T47D (cell line): ENCODE results near the gene TPST2.

Experiments
- DNase-seq, 2 experiments: peaks; one replicate each; pipeline versions ENCODE4 v3.0.0 to v3.0.0-alpha.2; 2011 to 2012; ENCODE audit warnings: low read depth in 1 of 2, low spot score in 1 of 2
- JUND ChIP-seq: IDR thresholded peaks from 2 replicates; pipeline ENCODE4 v1.6.1; 2012; ENCODE audit warnings: low read depth
- in situ Hi-C: cut with HindIII; loops from 2 replicates; pipeline ENCODE4 v1.10.0; 2016; ENCODE audit warnings: low sequenced_read_pairs, low pct_unique_long_range_greater_than_20kb

The TPST2 gene

DNA sequence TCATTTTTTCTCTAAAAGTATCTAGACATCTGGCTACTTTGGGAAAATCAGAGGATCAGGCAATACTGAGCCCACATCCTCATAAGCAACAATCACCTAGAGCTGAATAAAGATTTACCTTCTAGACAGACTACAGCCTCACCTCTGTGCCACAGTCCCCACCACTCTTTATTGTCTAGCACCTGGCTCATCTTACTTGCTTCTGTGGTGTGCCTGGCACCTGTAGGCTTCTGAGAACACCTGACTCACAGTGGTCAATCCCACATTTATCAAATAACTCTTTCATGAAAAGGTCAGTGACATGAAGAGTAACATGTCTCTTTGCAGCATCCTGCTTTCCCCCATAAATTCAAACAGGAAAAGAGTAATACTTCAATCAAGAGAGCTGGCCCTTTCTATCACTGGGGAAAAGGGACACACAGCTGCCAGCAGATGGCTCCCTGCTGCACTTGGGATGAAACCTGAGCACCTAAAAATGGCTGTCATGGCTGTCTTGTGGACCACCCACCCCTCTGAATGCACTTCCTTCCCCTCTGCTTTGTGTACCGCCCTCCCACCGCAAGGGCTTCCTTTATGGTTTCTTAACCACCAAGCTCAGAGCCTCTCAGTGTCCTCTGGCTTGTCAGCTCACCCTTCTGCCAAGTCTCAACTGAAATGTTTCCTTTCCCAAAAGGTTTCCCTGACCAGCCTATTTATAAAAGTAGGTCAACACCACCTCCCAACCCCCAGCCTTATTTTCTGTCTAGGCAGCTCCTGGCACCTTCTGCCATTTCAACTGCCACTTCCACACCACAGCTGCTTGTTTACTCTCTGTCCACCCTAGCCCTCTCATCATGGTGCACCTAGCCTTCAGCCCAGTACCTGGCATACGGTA, 87.0 kb downstream of the TPST2 start:
- peak in 1 of 2 experiments; percentile 53 for DNase-seq
- TF ChIP-seq JUND = no peak
- in situ Hi-C loops = no loop called here

DNA sequence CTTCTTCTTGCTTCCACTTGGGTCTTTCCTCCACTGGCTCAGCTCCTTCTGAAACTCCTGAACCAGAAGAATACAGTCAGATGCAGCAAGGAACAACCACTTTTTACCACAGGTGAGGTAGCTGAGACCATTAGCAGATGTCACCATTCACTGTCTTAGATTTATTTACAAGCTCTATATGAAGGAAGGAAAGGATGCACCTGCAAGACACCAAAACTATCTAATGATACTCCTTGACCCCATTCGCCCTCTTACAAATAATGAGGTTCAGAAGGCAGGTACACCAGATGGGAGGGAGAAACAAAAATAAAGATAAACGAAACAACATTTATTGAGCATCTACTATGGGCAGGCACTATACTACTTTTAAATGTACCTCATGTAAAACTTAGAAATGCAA, 87.9 kb downstream of the TPST2 start:
- no peak for TF ChIP-seq JUND
- no peak for DNase-seq
- in situ Hi-C loops = no loop called here

DNA sequence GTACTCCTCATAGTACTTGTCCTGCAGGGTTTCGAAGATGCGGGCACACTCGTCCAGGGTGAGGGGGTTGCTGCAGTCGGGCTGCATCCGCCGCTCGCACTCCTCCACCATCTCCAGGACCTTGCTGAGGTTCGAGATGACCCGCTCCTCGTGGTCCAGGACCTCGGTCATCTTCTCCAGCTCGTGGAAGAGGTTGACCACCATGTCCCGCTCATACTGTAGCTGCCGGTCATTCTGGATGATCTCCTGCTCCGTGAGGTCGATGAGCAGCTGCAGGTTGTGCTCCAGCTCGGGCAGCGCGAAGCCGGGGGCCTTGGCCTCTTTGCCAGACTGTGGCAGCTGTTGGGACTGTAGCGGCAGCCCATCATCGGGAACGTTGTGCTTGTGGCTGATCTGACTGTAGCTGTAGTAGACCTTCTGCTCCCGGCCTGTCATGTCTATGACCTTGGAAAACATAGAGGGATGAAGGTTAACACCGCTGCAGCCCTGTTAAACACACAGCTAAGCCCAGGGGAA, 90.7 kb downstream of the TPST2 start:
- in situ Hi-C loops = no loop called here
- no peak for TF ChIP-seq JUND
- no peak for DNase-seq

DNA sequence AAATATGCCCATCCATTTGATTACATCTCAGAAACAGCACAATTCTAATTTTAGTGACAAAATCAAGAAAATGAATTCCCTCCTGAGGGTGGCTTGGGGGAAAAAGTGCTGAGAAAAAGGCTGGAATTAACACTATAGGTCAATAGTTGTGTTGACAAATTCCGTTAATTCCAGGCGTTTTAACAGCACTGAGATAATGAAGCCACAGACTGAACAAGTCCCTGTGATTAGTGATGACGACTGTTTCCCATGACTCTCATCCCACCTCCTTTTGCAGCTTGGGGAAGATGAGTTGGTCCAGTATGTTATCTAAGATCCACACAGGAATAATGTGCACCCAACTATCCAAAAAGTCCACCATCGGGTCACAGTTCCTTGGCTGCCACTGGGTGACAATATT, 93.5 kb downstream of the TPST2 start:
- in situ Hi-C loops = no loop called here
- no peak for TF ChIP-seq JUND
- no peak for DNase-seq

DNA sequence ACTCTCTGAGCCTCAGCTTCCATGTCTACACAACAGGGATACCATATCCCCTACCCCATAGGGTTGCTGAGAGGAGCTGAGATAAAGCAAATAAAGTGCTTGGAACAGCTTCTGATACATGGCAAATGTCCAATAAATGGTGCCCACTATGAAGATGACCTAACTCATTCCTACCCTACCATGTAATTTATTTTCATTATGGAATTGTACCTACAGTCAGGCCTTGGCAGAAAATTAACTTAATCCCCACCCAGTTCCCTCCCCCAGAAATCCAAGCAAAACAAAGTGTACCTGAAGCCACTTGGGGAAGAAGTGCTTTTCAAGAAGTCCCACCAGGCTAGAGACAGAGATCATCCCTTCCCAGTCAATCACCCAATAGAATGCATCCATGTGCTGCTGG, 95.4 kb downstream of the TPST2 start:
- TF ChIP-seq JUND = no peak
- DNase-seq = no peak

DNA sequence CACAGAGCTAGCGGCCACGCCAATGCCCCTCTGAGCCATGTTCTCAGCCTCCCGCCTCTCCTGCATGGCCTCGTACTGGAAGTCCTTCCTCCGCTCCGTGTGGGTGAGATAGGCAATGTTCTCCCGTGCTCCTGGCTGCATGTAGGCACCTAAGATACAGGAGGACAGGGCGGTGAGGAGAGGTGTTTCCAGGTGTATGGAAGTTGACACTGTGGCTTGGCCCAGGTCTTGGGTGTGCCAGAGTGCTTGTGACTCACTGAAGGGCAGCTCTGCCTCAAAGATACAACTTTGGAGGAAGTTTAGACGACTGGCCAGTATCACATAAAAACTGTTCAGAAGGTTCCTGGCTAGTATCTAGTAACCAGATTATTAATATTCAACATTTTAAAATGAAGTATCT, 97.7 kb downstream of the TPST2 start:
- TF ChIP-seq JUND = no peak
- in situ Hi-C loops = no loop called here
- no peak for DNase-seq

More for the DNA sequence above, 95.4 kb downstream of the TPST2 start:
- in situ Hi-C loops = no loop called here

DNA sequence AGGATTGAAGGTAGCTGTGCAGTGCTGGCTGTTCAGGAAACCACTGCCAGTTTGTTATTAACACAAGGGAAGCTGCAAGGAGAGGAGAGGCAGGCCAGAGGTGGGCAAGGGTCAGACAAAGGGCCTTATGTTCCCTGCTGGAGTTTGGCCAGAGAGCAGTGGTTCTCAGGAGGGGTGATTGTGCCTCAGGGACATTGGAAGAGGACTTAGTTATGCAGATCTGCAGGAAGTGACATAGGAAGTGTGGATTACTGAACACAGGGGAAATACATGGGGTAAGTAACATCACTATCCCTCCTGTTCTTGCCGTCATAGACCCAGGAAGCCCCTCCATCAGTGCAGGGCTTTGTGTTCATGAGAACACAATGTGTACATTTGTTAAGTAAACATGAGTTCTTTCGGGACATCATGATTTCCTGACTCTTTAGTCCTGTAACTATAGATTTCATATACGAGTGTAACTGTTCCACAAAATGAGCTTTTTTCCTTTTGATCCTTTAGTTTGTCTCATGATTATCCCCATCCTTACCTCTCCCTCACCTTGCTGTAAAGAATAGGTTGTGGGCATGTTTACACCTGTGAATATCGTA, 100.4 kb downstream of the TPST2 start:
- in situ Hi-C loops = no loop called here
- TF ChIP-seq JUND = no peak
- DNase-seq = no peak

DNA sequence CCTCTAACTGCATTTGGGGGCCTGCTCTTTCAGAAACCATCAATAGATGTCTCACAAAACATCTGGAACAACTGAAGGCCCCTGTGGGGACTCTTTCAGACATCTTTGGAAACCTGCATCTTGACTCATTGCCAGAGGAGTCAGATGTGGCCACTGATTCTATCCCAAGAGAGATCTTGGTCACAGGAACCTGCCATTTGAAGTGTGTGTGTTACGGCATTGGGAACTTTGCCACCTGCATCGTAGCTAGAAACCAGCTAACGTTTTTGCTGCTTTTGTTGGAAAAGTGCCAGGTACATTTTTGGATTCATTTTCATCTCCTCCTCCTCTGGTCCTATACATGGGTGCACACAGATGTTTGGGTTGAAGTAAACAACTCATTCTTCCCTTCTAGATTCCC, 101.9 kb downstream of the TPST2 start:
- DNase-seq = no peak
- in situ Hi-C loops = no loop called here
- no peak for TF ChIP-seq JUND

DNA sequence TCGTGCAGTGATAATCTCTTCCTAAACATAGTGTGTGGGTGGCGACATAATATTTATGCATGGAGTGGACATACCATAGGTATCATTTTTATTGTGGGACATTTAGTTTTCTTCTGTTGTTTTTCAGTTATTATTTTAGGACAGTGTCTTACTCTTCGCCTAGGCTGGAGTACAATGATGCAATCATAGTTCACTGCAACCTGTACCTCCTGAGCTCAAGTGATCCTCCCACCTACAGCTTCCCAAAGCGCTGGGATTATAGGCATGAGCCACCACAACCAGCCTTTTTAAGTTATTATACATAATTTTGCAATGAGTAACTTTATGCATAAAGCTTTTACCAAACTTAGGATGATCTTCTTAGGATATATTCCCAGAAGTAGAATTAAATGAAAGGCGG, 103.5 kb downstream of the TPST2 start:
- in situ Hi-C loops = no loop called here
- no peak for DNase-seq
- no peak for TF ChIP-seq JUND

DNA sequence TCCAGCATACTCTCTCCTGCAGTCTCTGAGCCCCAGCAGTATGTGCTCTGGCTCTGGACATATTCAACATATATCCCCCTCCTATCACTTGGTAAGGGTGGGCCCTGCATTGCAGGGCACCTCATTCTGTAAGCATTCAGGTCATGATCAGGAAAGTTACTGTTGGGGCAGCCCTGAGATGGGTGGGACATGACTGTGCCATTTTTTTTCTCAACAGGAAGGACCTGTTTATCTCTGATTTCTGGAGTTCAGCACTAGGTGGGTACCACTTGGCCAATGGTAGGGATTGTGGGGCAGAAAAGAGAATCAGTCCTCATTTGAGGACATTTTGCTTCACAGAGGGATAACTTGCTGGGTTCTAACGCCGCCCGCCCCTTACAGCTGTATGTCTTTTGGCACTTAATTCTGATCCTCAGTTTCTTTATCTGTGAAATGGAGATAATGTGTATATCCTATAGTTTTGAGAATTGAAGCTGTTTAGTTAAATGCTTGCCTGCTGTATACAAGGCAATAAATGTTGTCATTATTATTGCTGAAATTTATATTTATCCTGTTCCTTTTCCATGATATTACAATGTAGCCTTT, 104.0 kb downstream of the TPST2 start:
- DNase-seq = no peak
- no peak for TF ChIP-seq JUND
- in situ Hi-C loops = no loop called here

DNA sequence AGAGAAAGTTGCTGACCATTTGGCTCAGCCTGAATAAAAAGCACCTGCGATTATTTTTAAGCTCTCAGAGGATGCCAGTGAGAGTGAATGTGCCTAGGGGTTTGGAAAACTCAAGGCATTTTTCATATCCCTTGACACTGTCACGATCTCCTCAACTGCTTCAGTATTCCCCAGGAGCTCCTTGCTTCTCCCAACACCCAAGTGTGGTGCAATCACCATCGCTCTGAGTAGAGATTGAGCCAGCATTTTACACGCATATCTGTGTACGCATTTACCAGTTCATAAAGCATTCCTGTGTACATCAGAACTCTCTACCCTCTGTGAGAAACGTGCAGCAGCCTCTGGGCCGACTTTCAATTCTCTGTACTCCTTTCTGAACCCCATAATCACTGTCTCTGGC, 104.9 kb downstream of the TPST2 start:
- in situ Hi-C loops = no loop called here
- DNase-seq = no peak

DNA sequence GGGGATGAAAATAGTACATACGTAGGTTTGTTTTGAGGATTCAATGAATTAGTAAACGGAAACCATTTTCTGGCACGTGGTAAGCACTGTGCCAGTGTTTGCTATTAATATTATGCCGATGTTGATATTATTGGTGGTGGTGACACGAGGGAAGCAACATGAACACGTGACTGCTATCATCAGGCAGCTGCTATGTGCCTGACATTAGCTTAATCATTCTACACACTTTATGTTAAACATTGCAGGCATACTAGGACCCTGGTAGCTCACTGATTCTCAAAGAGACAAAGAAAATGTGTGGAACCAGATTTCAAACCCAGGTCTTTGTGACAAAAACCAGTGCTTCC, 105.6 kb downstream of the TPST2 start:
- TF ChIP-seq JUND = no peak
- DNase-seq = no peak
- in situ Hi-C loops = no loop called here

More for the DNA sequence above, 104.9 kb downstream of the TPST2 start:
- TF ChIP-seq JUND = no peak
